Tibial nerve (tissue), 3 donors: ENCODE measurements around the gene CPNE2.

Source experiments
- POLR2A ChIP-seq, 2 donors: fragments of 450-650 bp; IDR thresholded peaks; one replicate each; pipeline ENCODE4 v1.6.1; 2017; ENCODE audit warnings: antibody characterized with exemption in 2 of 2, mild to moderate bottlenecking in 2 of 2, moderate library complexity in 2 of 2
- TF ChIP-seq, protein P1 (sequence below), 5 experiments: fragments of 200-600 bp in 3 of 5; fragments of 450-650 bp in 2 of 5; sonication (generic) in 3 of 5; IDR thresholded peaks; one replicate each; pipeline ENCODE4 v1.5.1; 2016 to 2019; ENCODE audit warnings: antibody characterized with exemption in 5 of 5, mild to moderate bottlenecking in 3 of 5, moderate library complexity in 2 of 5

DNA sequence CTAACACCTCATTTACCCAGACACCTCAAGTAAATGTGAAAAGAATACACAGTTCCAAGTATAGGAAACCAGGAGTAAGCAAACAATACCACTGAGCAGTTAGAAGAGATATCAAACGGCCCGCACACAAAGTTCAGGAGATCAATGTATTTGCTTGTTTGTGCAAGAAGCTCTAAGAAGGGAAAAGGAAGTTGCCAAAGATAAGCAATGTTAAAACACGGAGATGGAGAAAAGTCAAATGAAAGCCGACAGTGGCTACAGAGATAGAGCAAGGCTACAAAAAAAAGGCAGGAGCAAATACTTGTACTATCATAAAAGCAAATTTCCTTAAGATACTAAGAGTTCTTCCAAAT, 63.9 kb downstream of the CPNE2 start:
- TF ChIP-seq, protein P1, sequence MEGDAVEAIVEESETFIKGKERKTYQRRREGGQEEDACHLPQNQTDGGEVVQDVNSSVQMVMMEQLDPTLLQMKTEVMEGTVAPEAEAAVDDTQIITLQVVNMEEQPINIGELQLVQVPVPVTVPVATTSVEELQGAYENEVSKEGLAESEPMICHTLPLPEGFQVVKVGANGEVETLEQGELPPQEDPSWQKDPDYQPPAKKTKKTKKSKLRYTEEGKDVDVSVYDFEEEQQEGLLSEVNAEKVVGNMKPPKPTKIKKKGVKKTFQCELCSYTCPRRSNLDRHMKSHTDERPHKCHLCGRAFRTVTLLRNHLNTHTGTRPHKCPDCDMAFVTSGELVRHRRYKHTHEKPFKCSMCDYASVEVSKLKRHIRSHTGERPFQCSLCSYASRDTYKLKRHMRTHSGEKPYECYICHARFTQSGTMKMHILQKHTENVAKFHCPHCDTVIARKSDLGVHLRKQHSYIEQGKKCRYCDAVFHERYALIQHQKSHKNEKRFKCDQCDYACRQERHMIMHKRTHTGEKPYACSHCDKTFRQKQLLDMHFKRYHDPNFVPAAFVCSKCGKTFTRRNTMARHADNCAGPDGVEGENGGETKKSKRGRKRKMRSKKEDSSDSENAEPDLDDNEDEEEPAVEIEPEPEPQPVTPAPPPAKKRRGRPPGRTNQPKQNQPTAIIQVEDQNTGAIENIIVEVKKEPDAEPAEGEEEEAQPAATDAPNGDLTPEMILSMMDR (IDR thresholded peaks at IDR 0.05): no peak
- TF ChIP-seq POLR2A (IDR thresholded peaks at IDR 0.05): no peak
